ENCODE results near the gene NACA2.
A peak's percentile ranks its signal among the peaks of the same experiment; 100 is the strongest.
"Not testable (repeated sequence)": the region's sequence is repeated elsewhere in the genome, so short reads cannot be mapped to it uniquely, and the experiment has no call there.

The NACA2 gene

DNA sequence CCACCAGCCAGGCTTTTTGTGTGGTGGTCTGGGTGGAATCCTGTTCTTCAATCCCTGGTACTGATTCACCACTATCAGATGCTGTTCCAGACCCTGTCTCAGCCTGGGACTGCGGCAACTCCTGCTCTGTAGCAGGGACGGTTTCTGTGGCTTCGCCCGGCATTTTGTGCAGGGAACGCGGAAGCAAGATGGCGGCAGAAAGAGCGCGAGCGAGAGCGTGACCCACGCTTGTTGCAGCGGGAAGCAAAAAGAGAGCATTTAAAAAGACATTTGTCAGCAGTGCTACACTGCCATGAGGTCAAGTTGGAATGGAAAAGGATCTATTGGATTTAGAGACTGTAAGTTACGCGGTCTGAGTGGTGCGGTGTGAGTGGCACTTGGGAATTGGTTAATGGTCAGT lies at the start of gene NACA2:
Gene NACA2 (minus strand): TSS at position 202 of the 400 bp plus-strand sequence. CDS start 39 bp downstream, at position 163.
- no peak for DNase-seq

- DNase-seq, result no peak
Measured at GRCh38 chr17:61639818-61640217, 48.8 kb upstream of the NACA2 start.

GRCh38 chr17:61638087-61638486 lies 47.1 kb upstream of the NACA2 start:
- no peak for DNase-seq

DNA sequence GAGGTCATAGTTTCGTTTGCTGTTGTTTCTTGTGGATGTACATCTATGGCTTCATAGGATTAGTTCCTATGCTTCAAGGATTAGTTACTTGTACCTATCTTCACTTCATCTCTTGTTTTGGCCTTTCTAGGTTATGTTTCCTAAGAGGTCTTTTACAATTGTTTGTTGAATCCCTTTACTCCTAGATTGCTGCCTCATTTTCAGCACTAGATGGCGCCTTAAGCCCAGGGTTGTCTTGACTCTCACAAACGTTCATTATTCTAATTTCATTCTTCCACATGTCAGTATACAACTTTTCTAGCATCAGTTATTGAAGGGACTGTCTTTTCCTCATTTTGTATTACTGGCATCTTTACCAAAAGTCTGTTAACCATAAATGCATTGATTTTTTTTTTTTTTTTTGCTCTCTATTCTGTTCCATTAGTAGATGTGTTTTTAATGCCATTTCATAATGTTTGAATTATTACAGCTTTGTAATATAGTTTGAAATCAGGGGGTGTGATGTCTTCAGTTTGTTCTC lies 45.0 kb upstream of the NACA2 start:
- DNase-seq, result peak; percentile 43

DNA sequence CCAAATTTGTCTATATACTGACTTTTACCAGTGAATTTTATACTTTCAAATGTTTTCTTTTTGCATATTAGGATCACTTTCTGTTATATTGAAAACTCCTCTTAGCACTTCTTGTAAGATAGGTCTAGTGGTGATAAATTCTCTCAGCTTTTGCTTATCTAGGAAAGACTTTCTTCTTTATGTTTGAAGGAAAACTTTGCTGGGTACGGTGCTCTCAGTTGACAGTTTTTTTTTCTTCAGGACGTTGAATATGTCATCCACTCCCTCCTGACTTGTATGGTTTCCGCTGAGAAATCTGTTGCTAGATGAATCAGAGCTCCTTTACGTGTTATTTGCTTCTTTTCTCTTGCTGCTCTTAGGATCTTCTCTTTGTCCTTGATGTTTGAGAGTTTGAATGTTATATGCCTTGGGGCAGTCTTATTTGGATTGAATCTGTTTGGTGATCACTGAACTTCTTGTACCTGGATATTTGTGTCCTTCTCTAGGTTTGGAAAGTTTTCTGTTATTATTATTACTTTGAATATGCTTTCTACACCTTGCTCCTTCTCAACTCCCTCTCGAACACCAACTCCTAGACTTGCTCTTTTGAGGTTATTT lies 44.0 kb upstream of the NACA2 start:
- DNase-seq, result no peak

DNA sequence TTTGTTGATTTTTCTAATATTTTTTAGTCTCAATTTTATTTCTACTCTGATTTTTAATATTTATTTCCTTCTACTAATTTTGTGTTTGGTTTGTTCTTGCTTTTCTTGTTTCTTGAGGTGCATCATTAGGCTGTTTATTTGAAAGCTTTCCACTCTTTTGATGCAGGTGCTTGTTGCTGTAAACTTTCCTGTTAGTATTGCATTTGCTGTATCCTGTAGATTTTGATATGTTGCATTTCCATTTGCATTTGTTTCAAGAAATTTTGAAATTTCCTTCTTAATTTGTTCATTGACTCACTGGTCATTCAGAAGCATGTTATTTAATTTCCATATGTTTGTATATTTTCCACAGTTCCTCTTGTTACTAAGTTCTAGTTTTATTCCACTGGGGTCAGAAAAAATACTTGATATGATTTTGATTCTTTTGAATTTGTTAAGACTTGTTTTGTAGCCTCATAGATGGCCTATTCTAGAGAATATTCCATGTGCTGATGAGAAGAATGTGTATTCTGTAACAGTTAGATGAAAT lies 43.1 kb upstream of the NACA2 start:
- no peak for DNase-seq

GRCh38 chr17:61632826-61633225 lies 41.8 kb upstream of the NACA2 start:
- DNase-seq, result no peak

DNA sequence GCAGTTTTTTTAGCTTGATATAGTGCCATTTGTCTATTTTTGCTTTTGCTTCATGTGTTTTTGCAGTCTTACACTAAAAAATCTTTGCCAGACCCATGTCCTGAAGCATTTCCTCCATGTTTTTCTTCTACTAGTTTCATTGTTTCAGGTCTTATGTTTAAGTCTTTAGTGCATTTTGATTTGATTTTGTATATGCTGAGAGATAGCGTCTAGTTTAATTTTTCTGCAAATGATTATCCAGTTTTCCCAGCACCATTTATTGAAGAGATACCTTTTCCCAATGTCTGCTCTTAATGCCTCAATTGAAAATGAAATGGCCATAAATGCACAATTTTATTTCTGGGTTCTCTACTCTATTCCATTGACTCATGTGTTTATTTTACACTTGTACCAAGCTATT lies 40.8 kb upstream of the NACA2 start:
- DNase-seq, result no peak

GRCh38 chr17:61628158-61628557 lies 37.1 kb upstream of the NACA2 start:
- DNase-seq, result not testable (repeated sequence)

- no peak for DNase-seq
Measured at GRCh38 chr17:61627658-61628057, 36.6 kb upstream of the NACA2 start.

DNA sequence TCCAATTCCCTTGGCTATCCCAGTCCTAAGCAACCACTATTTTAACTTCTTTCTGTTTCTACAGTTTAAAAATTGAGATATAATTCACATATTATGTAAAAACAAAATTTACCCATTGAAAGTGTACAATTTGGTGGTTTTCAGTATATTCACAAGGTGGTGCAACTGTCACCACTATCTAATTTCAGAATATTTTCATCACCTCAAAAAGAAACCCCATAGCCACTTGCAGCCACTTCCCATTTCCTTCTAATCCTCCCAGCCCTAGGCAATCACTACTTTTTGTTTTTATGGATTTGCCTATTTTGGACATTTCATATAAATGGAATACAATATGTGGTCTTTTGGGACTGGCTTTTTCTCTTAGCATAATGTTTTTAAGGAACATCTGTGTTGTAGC lies 36.1 kb upstream of the NACA2 start:
- no peak for DNase-seq

DNA sequence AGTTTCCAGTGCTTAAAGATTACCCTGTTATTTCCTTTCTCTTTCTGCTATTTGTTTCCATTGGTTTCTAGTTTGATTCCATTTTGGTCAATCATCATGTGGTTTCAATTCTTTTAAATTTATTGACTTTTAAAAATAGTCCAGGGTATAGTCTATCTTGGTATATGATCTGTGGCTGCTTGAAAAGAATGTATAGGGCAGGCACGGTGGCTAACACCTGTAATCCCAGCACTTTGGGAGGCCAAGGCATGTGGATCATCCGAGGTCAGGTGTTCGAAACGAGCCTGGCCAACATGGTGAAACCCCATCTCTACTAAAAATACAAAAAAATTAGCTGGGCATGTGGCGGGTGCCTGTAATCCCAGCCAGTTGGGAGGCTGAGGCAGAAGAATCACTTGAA lies 34.5 kb upstream of the NACA2 start:
- DNase-seq, result no peak

DNA sequence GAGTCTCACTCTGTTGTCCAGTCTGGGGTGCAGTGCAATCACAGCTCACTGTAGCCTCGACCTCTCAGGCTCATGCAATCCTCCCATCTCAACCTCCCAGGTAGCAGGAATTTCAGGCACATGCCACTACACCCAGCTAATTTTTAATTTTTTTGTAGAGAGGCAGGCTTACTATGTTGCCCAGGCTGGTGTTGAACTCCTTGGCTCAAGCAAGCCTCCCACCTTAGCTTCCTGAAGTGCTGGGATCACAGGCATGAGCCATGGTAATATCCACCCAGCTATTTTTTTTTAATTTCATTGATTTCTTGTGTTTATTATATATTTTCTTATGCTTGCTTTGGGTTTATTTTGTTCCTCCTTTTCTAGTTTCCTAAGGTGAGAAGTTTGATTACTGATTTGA lies 33.9 kb upstream of the NACA2 start:
- DNase-seq, result no peak

DNA sequence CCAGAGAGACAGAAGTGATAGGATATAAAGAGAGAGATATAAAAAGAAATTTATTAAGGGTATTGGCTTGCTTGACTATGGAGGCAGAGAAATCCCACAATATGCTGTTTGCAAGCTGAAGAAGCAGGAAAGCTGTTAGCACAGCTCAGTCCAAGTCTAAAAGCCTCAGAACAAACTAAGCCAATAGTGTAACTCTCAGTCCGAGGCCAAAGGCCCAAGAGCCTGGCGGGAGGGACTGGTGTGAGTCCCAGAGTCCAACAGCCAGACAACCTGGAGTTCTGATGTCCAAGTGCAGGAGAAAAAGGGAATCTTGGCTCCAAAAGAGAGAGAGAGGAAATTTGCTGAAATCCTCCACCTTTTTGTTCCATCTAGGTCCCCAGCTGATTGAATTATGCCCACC lies 30.3 kb upstream of the NACA2 start:
- no peak for DNase-seq

DNA sequence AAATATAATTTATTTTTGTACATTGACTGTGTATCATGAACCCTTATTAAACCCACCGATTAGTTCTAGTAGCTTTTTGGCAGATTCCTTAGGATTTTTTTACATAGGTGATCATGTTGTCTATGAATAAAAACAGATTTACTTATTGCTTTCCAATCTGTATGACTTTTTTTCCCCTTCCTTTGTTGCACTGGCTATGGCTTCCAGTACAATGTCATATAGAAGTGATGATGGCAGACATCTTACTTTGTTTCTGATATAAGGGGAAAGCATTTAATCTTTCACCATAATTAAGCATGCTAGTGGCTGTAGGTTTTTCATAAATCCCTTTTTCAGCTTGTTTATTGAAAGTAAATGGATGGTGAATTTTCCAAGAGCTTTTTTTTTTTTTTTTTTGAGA lies 28.9 kb upstream of the NACA2 start:
- no peak for DNase-seq

DNA sequence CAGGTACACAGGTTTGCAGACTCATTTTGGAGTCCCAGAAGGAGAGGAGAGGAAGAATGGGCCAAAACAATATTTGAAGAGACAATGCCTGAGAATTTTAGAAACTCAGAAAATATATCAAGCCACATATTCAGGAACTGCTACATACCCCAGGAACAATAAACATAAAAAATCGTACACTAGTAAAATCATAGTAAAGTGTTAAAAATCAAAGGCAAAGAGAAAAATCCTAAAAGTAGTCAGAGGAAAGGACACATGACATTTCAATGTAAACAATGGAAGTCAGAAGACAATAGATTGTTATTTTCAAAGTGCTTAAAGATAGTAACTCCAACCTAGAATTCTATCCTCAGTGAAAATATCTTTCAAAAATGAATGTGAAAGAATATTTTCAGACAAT lies 28.5 kb upstream of the NACA2 start:
- DNase-seq, result peak; percentile 14

GRCh38 chr17:61618950-61619349 lies 27.9 kb upstream of the NACA2 start:
- no peak for DNase-seq

- DNase-seq, result no peak
Measured at GRCh38 chr17:61617330-61617729, 26.3 kb upstream of the NACA2 start.

DNA sequence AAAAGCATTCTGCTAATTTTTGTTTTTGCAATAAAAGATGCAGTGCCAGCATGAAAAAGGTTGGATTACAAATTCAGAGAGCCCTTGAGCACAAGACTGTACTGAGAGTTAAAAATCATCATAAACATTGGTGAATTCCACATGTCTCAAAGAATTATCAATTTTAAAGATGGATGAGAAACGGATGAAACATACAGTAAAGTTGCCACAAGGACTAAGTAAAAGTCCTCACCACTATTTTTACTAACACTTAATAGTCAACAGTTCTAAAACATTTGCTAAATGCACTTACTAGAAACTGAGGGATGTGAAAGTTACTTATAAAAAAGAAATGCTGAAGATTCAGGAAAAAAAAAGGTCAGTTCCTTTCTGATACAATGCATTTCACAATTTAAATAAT lies 25.8 kb upstream of the NACA2 start:
- no peak for DNase-seq

GRCh38 chr17:61614219-61614618 lies 23.2 kb upstream of the NACA2 start:
- no peak for DNase-seq

- no peak for DNase-seq
Measured at GRCh38 chr17:61611323-61611722, 20.3 kb upstream of the NACA2 start.

DNA sequence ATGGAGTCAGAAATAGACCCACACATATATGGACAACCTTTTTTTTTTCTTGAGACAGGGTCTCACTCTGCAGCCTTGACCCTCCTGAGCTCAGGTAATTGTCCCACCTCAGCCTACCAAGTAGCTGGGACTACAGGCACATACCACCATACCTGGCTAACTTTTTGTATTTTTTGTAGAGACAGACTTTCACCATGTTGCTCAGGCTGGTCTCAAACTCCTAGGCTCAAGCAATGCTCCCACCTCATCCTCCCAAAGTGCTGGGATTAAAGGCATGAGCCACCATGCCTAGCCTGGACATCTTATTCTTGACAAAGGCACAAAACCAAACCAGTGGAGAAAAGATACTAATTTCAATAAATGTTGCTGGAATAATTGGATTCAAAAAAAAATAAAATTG lies 14.7 kb upstream of the NACA2 start:
- DNase-seq, result no peak

DNA sequence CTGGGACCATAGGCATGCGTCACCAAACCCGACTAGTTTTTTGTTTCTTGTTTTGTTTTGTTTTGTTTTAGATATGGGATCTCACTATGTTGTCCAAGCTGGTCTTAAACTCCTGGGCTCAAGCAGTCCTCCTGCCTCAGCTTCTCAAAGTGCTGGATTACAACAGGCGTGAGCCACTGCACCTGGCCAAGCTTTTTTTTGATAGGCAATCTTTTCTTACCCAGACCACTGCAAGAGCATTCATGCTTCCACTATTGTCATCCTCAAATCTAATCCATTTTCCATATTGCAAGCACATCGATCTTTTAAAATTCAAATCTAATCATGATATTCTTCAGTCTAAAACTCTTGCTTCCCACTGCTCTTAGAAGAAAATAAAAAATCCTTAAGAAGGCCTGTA lies 10.3 kb upstream of the NACA2 start:
- DNase-seq, result no peak

DNA sequence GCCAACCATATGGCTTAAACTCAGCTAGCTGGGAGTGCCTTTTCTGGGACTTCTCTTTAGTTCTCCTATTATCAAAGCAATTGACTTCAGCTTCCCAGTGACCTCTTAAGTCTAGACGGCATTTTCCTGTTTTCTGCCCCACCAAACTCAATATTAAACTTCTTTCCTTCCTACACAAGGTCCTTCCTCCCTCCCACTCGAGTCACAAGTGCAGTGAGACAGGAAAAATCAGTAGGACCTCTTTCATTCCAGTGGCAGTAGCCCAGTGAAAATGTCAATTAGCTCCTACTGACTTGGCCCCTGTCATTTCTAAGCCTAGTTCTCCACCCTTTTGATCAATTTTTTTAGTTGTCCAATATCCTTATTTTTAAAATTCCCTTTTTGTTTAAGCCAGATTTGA lies 9.6 kb upstream of the NACA2 start:
- no peak for DNase-seq

- DNase-seq, result no peak
Measured at GRCh38 chr17:61599608-61600007, 8.6 kb upstream of the NACA2 start.

All from HCEC 1CT (cell line).